Liver (tissue), 9 donors: Measurements from ENCODE around the gene TPRG1L. TPM values are rescaled to one million over a fixed set of nuclear protein-coding genes. Genes with fewer than 3 reads are reported as not detected.

Source experiments
- DNase-seq: peaks from one replicate; pipeline ENCODE4 v3.0.0-alpha.2; 2017; ENCODE audit warnings: low spot score
- H3K27ac ChIP-seq, 2 donors: one replicate each; pipeline ENCODE4 v1.7.0; 2013; ENCODE audit warnings: inconsistent platforms in 2 of 2, low read length in 2 of 2, control low read depth in 1 of 2, low read depth in 1 of 2, mild to moderate bottlenecking in 1 of 2
- H3K27me3 ChIP-seq, 4 donors: one replicate each; pipeline versions ENCODE4 v1.6.1 to v1.7.0; 2013; ENCODE audit warnings: low read length in 3 of 4, inconsistent platforms in 1 of 4, mild to moderate bottlenecking in 1 of 4, moderate library complexity in 1 of 4; ENCODE audit not compliant: control insufficient read depth in 4 of 4, insufficient read depth in 4 of 4
- H3K36me3 ChIP-seq, 4 donors: one replicate each; pipeline versions ENCODE4 v1.6.1 to v1.7.0; 2013; ENCODE audit warnings: low read length in 3 of 4, mild to moderate bottlenecking in 3 of 4, low read depth in 1 of 4, moderate library complexity in 1 of 4; ENCODE audit not compliant: control insufficient read depth in 4 of 4, insufficient read depth in 3 of 4
- H3K4me1 ChIP-seq, 4 donors: one replicate each; pipeline versions ENCODE4 v1.6.1 to v1.7.0; 2013; ENCODE audit warnings: low read length in 3 of 4, mild to moderate bottlenecking in 3 of 4, moderate library complexity in 1 of 4; ENCODE audit not compliant: control insufficient read depth in 4 of 4, insufficient read depth in 4 of 4
- H3K4me3 ChIP-seq, 3 donors: one replicate each; pipeline versions ENCODE4 v1.6.1 to v1.7.0; 2013; ENCODE audit warnings: low read length in 3 of 3, control low read depth in 1 of 3, low read depth in 1 of 3, mild to moderate bottlenecking in 1 of 3
- H3K9ac ChIP-seq, 2 donors: one replicate each; pipeline ENCODE4 v1.7.0; 2013; ENCODE audit warnings: low read length in 2 of 2, mild to moderate bottlenecking in 2 of 2, moderate library complexity in 2 of 2, control low read depth in 1 of 2, low read depth in 1 of 2
- H3K9me3 ChIP-seq, 4 donors: one replicate each; pipeline versions ENCODE4 v1.6.1 to v1.7.0; 2013; ENCODE audit warnings: low read length in 3 of 4; ENCODE audit not compliant: control insufficient read depth in 4 of 4
- EGR1 ChIP-seq, 2 donors: IDR thresholded peaks; 2 replicates each; pipeline ENCODE4 v1.6.1; 2016 to 2018; ENCODE audit warnings: antibody characterized with exemption in 2 of 2, low read depth in 2 of 2
- FOXA2 ChIP-seq: IDR thresholded peaks from 2 replicates; pipeline ENCODE4 v1.6.1; 2016; ENCODE audit warnings: antibody characterized with exemption
- GABPA ChIP-seq, 2 donors: IDR thresholded peaks in 1 of 2; conservative IDR thresholded peaks in 1 of 2; 2 replicates each; pipeline ENCODE4 v1.6.1; 2016; ENCODE audit warnings: antibody characterized with exemption in 2 of 2, mild to moderate bottlenecking in 1 of 2, moderate library complexity in 1 of 2
- HNF4A ChIP-seq, 2 donors: conservative IDR thresholded peaks; 2 replicates each; pipeline ENCODE4 v1.6.1; 2016; ENCODE audit warnings: antibody characterized with exemption in 2 of 2, mild to moderate bottlenecking in 2 of 2
- HNF4G ChIP-seq: IDR thresholded peaks from 2 replicates; pipeline ENCODE4 v1.6.1; 2016; ENCODE audit warnings: antibody characterized with exemption
- JUND ChIP-seq, 2 donors: IDR thresholded peaks; 2 replicates each; pipeline ENCODE4 v1.6.1; 2016; ENCODE audit warnings: antibody characterized with exemption in 2 of 2
- NR2F2 ChIP-seq: IDR thresholded peaks from 2 replicates; pipeline ENCODE4 v1.6.1; 2016; ENCODE audit warnings: antibody characterized with exemption
- RAD21 ChIP-seq, 2 donors: IDR thresholded peaks; 2 replicates each; pipeline ENCODE4 v1.6.1; 2016; ENCODE audit warnings: antibody characterized with exemption in 2 of 2, mild to moderate bottlenecking in 2 of 2
- RXRA ChIP-seq, 2 donors: IDR thresholded peaks; 2 replicates each; pipeline ENCODE4 v1.6.1; 2017 to 2018; ENCODE audit warnings: antibody characterized with exemption in 2 of 2, mild to moderate bottlenecking in 1 of 2
- TAF1 ChIP-seq: conservative IDR thresholded peaks from 2 replicates; pipeline ENCODE4 v1.6.1; 2016; ENCODE audit warnings: antibody characterized with exemption, mild to moderate bottlenecking
- YY1 ChIP-seq: IDR thresholded peaks from 2 replicates; pipeline ENCODE4 v1.6.1; 2016; ENCODE audit warnings: antibody characterized with exemption, mild to moderate bottlenecking
- WGBS: extraction: QIAGEN DNeasy Blood & Tissue Kit; methylation state at CpG from one replicate; pipeline ENCODE4 v1.1.7; 2013; 5-methylcytosine and 5-hydroxymethylcytosine counted together
- polyA plus RNA-seq, 2 donors: library from polyadenylated mRNA; stranded (reverse) in 1 of 2; unstranded in 1 of 2; fragments of 200-250 nt in 1 of 2; fragments of >200 nt in 1 of 2; fragmentation: Nextera tagmentation in 1 of 2; extraction: Ambion mirVana in 1 of 2; gene quantifications; one replicate each; pipeline versions ENCODE4 v1.2.1 to v1.2.3, GENCODE V29; 2013 to 2015
- total RNA-seq, 2 donors: library from RNA; depleted of rRNA; stranded (reverse); fragments of >200 nt; gene quantifications; one replicate each; pipeline ENCODE4 v1.2.3, GENCODE V29; 2014
- TF ChIP-seq, protein P1 (sequence below): IDR thresholded peaks from 2 replicates; pipeline ENCODE4 v1.6.1; 2016; ENCODE audit warnings: antibody characterized with exemption
- TF ChIP-seq, protein P2 (sequence below): fragments of 150-350 bp; IDR thresholded peaks from 2 replicates; pipeline ENCODE4 v1.5.1; 2017; ENCODE audit warnings: improper control_type of control experiment, low read depth, low read length; ENCODE audit not compliant: missing input control
- TF ChIP-seq, protein P3 (sequence below): IDR thresholded peaks from 2 replicates; pipeline ENCODE4 v1.6.1; 2016; ENCODE audit warnings: antibody characterized with exemption
- TF ChIP-seq, protein P4 (sequence below): IDR thresholded peaks from 2 replicates; pipeline ENCODE4 v1.6.1; 2016; ENCODE audit warnings: antibody characterized with exemption
- TF ChIP-seq, protein P5 (sequence below): IDR thresholded peaks from 2 replicates; pipeline ENCODE4 v1.6.1; 2016; ENCODE audit warnings: antibody characterized with exemption, mild to moderate bottlenecking
- donor health status: healthy.
- donor health status: healthy.
- donor health status: healthy.
- donor health status: healthy.
- donor health status: healthy.

The TPRG1L gene
- total and polyA plus RNA-seq, 4 donors: 29.3 to 51.0 (median 43.9) TPM

DNA sequence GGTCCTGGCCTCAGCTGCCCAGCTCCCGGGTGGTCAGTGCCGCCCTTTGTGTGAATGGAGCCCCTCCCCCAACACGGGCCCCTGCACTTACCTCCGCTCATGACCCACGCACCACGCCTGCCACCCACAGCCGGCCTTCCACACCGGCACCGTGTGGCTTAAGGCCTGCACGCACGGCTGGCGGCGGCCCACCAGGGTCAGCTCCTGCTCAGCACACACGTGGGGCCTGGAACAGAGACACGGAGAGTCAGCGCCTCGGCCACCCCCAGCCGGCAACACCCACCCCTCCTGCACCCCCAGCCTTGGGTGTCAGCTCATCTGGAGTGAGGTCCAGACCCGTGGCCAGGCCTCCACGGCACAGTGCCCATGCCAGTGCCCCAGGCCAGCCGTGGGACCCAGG, 22.4 kb upstream of the TPRG1L start:
- Histone ChIP-seq H3K4me3 (no peak overlapping the region), H3K9me3 (no peaks in the 10 kb centered on the region), H3K9ac (no peak overlapping the region), H3K27ac (no peak overlapping the region), H3K27me3 (no peaks in the 10 kb centered on the region), H3K36me3 (peaks cover 0 to 1% (median 0%) of the 10 kb centered on the region in 4 donors), H3K4me1 (peaks cover 0 to 7% (median 0%) of the 10 kb centered on the region in 4 donors)
- no peak for DNase-seq
- 90% methylated on average over 21 of the region's 21 CpGs for WGBS
- TF ChIP-seq GABPA (IDR thresholded peaks at IDR 0.05 in 1 of 2, conservative IDR thresholded peaks at IDR 0.05 in 1 of 2) (no peak), RAD21 (IDR thresholded peaks at IDR 0.05) (no peak), YY1 (no peak), RXRA (IDR thresholded peaks at IDR 0.05) (no peak), FOXA2 (no peak), TAF1 (no peak)
- TF ChIP-seq, protein P1, sequence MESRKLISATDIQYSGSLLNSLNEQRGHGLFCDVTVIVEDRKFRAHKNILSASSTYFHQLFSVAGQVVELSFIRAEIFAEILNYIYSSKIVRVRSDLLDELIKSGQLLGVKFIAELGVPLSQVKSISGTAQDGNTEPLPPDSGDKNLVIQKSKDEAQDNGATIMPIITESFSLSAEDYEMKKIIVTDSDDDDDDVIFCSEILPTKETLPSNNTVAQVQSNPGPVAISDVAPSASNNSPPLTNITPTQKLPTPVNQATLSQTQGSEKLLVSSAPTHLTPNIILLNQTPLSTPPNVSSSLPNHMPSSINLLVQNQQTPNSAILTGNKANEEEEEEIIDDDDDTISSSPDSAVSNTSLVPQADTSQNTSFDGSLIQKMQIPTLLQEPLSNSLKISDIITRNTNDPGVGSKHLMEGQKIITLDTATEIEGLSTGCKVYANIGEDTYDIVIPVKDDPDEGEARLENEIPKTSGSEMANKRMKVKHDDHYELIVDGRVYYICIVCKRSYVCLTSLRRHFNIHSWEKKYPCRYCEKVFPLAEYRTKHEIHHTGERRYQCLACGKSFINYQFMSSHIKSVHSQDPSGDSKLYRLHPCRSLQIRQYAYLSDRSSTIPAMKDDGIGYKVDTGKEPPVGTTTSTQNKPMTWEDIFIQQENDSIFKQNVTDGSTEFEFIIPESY: no peak
- TF ChIP-seq, protein P2, sequence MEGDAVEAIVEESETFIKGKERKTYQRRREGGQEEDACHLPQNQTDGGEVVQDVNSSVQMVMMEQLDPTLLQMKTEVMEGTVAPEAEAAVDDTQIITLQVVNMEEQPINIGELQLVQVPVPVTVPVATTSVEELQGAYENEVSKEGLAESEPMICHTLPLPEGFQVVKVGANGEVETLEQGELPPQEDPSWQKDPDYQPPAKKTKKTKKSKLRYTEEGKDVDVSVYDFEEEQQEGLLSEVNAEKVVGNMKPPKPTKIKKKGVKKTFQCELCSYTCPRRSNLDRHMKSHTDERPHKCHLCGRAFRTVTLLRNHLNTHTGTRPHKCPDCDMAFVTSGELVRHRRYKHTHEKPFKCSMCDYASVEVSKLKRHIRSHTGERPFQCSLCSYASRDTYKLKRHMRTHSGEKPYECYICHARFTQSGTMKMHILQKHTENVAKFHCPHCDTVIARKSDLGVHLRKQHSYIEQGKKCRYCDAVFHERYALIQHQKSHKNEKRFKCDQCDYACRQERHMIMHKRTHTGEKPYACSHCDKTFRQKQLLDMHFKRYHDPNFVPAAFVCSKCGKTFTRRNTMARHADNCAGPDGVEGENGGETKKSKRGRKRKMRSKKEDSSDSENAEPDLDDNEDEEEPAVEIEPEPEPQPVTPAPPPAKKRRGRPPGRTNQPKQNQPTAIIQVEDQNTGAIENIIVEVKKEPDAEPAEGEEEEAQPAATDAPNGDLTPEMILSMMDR: no peak

DNA sequence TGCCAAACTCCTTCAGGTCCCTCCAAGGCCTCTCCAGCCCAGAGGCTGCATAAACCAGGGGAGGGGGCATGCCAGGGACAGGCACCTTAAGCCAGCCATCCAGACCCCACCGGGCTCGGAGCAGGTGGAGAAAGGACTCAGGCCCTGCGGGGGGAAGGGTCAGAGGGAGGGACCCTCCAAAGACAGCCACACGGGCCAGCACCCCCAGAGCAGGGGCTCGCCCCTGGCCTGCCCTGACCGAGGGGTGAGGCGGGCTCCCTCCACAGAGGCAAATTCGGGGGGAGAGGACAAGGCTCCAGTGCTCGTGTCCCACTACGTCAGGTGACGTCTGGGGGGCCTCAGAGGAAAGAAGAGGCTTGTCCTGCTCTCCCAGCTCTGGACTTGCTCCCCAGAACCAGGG, 21.7 kb upstream of the TPRG1L start:
- TF ChIP-seq HNF4G (no peak), JUND (IDR thresholded peaks at IDR 0.05) (no peak), FOXA2 (no peak), HNF4A (conservative IDR thresholded peaks at IDR 0.05) (no peak), YY1 (no peak), EGR1 (IDR thresholded peaks at IDR 0.05; ENCODE audit: low read depth in 2 of 2) (no peak), RXRA (IDR thresholded peaks at IDR 0.05) (no peak), NR2F2 (no peak)
- TF ChIP-seq, protein P3, sequence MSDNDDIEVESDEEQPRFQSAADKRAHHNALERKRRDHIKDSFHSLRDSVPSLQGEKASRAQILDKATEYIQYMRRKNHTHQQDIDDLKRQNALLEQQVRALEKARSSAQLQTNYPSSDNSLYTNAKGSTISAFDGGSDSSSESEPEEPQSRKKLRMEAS: no peak
- TF ChIP-seq, protein P4, sequence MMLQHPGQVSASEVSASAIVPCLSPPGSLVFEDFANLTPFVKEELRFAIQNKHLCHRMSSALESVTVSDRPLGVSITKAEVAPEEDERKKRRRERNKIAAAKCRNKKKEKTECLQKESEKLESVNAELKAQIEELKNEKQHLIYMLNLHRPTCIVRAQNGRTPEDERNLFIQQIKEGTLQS: no peak
- TF ChIP-seq, protein P5, sequence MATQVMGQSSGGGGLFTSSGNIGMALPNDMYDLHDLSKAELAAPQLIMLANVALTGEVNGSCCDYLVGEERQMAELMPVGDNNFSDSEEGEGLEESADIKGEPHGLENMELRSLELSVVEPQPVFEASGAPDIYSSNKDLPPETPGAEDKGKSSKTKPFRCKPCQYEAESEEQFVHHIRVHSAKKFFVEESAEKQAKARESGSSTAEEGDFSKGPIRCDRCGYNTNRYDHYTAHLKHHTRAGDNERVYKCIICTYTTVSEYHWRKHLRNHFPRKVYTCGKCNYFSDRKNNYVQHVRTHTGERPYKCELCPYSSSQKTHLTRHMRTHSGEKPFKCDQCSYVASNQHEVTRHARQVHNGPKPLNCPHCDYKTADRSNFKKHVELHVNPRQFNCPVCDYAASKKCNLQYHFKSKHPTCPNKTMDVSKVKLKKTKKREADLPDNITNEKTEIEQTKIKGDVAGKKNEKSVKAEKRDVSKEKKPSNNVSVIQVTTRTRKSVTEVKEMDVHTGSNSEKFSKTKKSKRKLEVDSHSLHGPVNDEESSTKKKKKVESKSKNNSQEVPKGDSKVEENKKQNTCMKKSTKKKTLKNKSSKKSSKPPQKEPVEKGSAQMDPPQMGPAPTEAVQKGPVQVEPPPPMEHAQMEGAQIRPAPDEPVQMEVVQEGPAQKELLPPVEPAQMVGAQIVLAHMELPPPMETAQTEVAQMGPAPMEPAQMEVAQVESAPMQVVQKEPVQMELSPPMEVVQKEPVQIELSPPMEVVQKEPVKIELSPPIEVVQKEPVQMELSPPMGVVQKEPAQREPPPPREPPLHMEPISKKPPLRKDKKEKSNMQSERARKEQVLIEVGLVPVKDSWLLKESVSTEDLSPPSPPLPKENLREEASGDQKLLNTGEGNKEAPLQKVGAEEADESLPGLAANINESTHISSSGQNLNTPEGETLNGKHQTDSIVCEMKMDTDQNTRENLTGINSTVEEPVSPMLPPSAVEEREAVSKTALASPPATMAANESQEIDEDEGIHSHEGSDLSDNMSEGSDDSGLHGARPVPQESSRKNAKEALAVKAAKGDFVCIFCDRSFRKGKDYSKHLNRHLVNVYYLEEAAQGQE: no peak
- no peak overlapping the region for H3K4me3 ChIP-seq

More for the DNA sequence above, 21.7 kb upstream of the TPRG1L start:
- no peaks in the 10 kb centered on the region for H3K9me3 ChIP-seq
- DNase-seq: no peak
- H3K27ac ChIP-seq: no peak overlapping the region
- WGBS: 91% methylated on average over 11 of the region's 11 CpGs
- peaks cover 0 to 3% (median 0%) of the 10 kb centered on the region in 4 donors for H3K4me1 ChIP-seq
- no peak overlapping the region for H3K9ac ChIP-seq
- peaks cover 0 to 1% (median 0%) of the 10 kb centered on the region in 4 donors for H3K36me3 ChIP-seq
- no peaks in the 10 kb centered on the region for H3K27me3 ChIP-seq
